ENCODE data around the gene PLA2G5.

Gene PLA2G5

DNA sequence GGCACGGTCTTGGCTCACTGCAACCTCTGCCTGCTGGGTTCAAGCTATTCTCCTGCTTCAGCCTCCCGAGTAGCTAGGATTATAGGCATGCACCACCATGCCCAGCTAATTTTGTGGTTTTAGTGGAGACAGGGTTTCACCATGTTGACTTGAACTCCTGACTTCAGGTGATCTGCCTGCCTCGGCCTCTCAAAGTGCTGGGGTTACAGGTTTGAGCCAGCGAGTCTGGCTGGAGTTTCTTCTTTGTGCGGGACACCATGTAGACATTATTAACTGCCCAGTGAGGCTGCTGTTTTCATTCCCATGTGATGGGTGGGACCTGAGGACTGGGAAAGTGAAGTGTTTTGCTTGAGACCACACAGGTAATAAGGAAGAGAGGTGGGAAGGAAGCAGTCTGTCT, 23.3 kb downstream of the PLA2G5 start:
- no peak for DNase-seq

GRCh38 chr1:20093940-20094391, 24.0 kb downstream of the PLA2G5 start:
- no peak for DNase-seq

DNA sequence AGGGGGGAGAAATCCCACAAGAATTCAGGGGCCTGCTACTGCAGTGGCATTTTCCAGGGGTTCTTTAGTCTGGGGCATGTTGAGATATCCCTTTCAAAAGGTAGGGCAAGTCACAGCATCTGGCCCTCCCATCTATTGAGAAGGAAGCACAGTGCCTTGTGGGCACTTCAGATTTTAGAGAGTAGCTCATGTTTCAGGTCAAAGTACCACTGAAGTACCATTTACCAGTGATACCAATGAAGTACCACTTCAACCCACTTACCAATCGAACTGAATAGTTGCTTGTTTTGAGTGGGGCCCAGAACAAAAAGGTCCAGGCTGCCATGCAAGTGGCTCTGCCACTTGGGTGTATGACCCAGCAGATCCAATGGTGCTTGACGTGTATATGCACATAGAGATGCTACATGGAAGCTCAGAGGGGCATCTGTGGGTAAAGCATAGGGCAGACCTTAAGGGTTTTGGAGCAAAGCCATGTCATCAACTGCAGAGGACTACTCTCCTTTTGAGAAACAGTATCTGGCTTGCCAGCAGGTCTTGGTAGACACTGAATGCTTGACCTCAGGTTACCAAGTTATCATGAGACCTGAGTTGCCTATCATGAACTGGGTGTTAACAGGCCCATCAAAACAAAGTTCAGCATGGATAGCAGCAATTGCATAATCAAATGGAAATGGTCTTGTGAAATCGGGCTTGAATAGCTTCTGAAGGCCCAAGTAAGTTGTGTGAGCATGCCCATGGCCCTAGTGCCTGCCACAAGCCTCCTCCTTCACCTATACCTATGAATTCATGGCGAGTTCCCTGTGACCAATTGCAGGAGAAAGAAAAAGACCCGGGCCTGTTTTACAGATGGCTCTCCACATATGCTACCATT, 25.8 kb downstream of the PLA2G5 start:
- no peak for DNase-seq

DNA sequence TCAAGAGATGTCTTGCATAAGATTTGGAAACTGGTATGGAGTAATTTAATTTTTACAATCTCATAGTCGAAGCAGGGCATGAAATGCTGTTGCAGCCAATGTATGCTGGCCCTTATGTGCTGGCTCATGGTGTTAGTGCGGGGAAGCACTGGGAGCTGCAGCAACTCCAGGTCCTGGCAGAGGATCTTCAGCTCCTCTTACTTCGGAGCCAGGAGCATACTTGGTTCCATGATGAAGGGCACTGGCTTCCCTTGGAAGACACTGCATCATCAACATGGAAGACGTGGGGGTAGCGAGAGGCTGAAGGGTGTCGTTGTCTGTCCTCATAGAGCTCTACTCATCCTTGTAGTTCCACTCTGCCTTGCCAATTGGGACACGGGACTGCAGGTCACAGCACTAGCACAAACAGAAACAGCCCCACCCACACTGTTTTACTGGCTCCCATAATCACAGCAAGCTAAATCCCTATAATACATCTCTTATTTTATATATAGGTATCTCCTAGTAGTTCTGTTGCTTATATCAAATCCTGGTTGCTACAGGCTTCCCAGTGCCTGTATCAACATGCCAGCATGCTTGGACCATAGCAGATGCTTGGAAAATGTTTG, 26.9 kb downstream of the PLA2G5 start:
- no peak for DNase-seq

DNA sequence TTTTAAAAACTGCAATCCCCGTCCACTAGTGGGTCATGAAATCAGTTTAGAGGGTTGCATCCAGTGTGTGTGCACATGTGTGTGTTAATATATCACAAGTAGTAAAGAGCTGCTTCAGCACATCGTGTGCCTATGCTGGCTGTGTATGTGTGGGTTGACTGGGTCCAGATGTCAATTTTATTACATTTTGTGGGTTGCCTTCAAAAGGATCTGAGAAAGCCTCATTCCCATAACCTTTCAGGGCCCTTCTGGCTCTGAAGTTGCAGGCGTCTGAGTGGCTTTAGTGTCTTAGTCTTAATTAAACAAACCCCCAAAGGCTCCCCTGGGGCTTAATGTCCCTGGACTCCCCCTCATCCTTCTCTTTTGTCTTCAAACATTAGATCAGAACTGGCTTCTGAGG, 29.5 kb downstream of the PLA2G5 start:
- no peak for DNase-seq

DNA sequence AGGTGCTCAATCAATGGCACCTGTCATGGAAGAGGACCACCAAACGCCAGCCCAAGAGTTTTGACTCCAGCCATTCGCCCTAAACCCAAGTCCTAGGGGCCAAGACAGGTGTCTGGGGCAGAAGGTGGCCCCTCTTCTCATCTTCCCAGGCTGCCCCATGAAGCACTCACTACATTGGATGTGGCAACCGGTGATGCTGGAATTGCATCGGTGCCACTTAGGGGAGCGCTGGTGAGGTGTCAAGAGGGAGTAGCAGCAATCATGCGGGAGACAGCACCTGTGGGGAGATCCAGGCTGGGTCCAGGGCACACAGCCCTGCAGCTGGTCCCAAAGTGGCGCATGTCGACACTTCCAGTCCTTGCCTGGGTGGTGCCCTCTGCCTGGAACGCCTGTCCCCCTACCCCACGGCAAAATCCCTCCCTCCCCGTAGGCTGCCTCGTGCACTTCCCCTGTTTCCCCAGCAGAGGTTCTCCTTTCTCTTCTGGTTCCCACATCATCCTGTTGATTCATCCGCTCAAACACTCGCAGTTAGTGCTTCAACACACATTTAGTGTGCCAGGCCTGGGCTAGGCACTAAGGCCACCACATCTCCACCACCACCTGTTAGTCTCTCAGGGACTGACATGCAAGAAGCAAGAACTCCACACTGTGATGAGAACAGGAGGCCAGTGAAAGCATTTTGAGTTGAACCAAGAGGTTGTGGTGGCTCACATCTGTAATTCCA, 30.8 kb downstream of the PLA2G5 start:
- no peak for DNase-seq

DNA sequence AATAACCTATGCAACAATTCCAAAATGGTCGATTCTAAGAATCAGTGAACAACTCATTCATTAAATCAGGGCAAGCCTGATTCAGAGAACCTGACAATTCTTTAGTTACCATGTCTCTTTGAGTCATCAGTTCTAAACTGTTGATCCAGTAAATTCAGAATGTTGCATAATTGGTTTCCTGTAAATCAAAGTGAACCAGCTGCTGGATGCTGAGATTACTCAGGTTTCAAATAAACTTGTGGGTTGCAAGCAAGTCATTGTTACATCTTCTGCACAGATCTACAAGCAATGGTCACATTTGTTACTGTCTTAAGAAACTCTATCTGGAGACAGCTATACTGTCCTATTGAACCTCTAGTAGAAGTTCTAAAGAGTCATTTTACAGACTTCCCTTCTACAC, 32.9 kb downstream of the PLA2G5 start:
- DNase-seq = no peak

GRCh38 chr1:20105856-20106255, 35.9 kb downstream of the PLA2G5 start:
- no peak for DNase-seq

- no peak for DNase-seq
Measured at GRCh38 chr1:20107351-20107750, 37.4 kb downstream of the PLA2G5 start.

DNA sequence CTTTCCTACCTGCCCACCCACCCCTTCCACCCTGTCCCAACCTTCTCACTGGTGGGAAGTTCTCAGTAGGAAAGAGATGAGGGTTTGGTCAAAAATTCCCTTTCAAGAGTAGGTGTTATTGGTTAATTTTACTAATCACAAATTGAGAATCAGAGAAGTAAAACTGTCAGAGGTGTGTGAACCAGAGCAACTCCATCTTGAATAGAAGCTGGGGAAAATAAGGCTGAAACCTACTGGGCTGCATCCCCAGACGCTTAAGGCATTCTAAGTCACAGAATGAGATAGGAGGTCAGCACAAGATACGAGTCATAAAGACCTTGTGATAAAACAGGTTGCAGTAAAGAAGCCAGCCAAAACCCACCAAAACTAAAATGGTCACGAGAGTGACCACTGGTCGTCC, 37.8 kb downstream of the PLA2G5 start:
- no peak for DNase-seq

GRCh38 chr1:20108366-20109123, 38.6 kb downstream of the PLA2G5 start:
- no peak for DNase-seq

GRCh38 chr1:20109223-20109856, 39.3 kb downstream of the PLA2G5 start:
- DNase-seq = no peak

GRCh38 chr1:20110679-20111078, 40.7 kb downstream of the PLA2G5 start:
- DNase-seq = no peak

DNA sequence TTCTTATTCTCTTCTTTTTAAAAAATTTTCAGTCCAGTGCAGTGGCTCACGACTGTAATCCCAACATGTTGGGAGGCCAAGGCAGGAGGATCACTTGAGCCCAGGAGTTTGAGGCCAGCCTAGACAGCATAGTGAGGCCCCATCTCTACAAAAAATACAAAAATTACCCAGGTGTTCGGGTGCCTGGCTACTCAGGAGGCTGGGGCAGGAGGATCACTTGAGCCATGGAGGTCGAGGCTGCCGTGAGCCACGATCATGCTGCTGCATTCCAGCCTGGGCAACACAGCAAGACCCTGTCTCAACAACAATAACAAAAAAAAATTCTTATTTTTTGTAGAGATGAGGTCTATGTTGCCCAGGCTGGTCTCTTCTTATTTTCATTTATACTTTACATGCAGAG, 41.5 kb downstream of the PLA2G5 start:
- DNase-seq = no peak

GRCh38 chr1:20112279-20113000, 42.4 kb downstream of the PLA2G5 start:
- DNase-seq = no peak

GRCh38 chr1:20114021-20114648, 44.1 kb downstream of the PLA2G5 start:
- no peak for DNase-seq

DNA sequence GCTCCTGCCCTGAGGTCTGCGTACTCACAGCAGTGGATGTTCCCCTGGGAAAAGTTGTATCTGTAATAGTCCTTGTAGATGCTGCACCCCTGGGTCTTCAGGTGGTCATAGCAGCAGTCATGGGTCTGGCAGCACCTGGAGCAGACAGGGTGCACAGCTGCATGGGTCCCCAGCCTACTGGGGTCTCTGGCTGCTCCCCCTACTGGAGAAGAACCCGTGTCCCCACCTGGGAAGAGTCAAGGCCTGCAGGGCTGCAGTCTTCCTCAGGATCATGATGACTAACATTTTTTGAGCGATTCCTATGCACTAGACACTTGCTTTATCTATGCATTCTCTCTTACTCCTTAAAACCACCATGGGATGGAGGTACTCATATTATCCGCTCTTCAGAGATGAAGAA, 45.5 kb downstream of the PLA2G5 start:
- DNase-seq = no peak

GRCh38 chr1:20115916-20116315, 45.9 kb downstream of the PLA2G5 start:
- no peak for DNase-seq

GRCh38 chr1:20117236-20117635, 47.2 kb downstream of the PLA2G5 start:
- no peak for DNase-seq

DNA sequence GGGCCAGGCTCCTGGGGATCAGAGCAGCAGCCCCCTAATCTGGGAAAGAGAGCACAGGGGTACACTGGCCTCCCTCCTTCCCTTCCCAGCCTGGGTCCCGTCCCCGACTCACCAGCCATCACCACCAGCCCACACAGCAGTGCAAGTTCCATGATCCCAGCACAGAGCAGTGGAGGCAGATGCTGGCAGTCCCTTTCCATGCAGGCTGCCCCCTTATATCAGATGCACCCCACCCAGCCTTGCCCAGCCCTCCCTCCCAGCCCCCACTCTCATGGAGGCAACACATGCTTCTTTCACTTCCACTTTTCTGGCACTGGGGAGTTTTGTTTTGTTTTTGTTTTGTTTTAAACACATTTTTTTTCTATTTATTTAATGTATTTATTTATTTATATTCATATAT, 49.4 kb downstream of the PLA2G5 start, which contains the start of gene PLA2G2D:
Gene PLA2G2D, minus strand, starts transcription at position 190 of the 400 bp plus-strand sequence. Its CDS starts 38 bp downstream, at position 152.
- DNase-seq = no peak

DNA sequence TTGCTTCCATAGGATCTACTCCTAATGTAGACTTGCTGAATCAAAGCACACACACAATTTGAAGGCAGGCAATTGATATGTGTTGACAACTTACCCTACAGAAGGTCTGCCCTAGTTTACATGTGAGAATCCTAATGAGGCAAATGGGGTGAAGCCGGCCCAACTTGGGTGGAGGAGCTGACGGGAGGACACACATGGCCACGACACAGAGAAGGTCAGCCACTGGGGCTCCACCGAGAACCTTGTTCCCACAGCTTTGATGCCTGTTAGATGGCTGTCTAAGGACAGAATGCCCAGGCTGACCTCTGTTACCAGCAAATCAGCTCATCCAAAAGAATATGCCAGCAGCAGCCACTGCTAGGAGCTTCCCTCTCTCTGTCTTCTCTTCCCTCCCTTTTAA, 50.8 kb downstream of the PLA2G5 start:
- no peak for DNase-seq
